H9 (cell line): ENCODE results near the gene ASCC3. TPM values are rescaled to one million over a fixed set of nuclear protein-coding genes. Genes with fewer than 3 reads are reported as not detected.

Source experiments
- DNase-seq: peaks from one replicate; pipeline ENCODE4 v3.0.0-alpha.2; 2017
- H2AFZ ChIP-seq: one replicate; pipeline ENCODE4 v1.6.1; 2013; ENCODE audit warnings: mild to moderate bottlenecking, low read length, control low read depth, moderate library complexity
- H2AK5ac ChIP-seq: 2 replicates; pipeline ENCODE4 v1.6.1; 2013; ENCODE audit warnings: low read length, control low read depth, mixed read lengths; ENCODE audit not compliant: insufficient read length
- H2BK120ac ChIP-seq: one replicate; pipeline ENCODE4 v1.6.1; 2013; ENCODE audit warnings: low read depth, mild to moderate bottlenecking, low read length, control low read depth, inconsistent platforms; ENCODE audit not compliant: poor library complexity, severe bottlenecking
- H2BK12ac ChIP-seq: 2 replicates; pipeline ENCODE4 v1.6.1; 2013; ENCODE audit warnings: low read length, control low read depth, mixed read lengths, low read depth; ENCODE audit not compliant: insufficient read length
- H2BK15ac ChIP-seq: 2 replicates; pipeline ENCODE4 v1.6.1; 2013; ENCODE audit warnings: low read depth, low read length, control low read depth
- H2BK20ac ChIP-seq: one replicate; pipeline ENCODE4 v1.6.1; 2013; ENCODE audit warnings: low read depth, mild to moderate bottlenecking, low read length, control low read depth, inconsistent platforms; ENCODE audit not compliant: poor library complexity, severe bottlenecking
- H2BK5ac ChIP-seq: 2 replicates; pipeline ENCODE4 v1.6.1; 2013; ENCODE audit warnings: low read length, control low read depth, mixed read lengths; ENCODE audit not compliant: insufficient read length
- H3K14ac ChIP-seq: 2 replicates; pipeline ENCODE4 v1.6.1; 2013; ENCODE audit warnings: low read length, control low read depth; ENCODE audit not compliant: insufficient read depth
- H3K18ac ChIP-seq: 2 replicates; pipeline ENCODE4 v1.6.1; 2013; ENCODE audit warnings: low read depth, mild to moderate bottlenecking, mixed read lengths, low read length, control low read depth; ENCODE audit not compliant: insufficient read length
- H3K23ac ChIP-seq: 2 replicates; pipeline ENCODE4 v1.6.1; 2013; ENCODE audit warnings: low read length, control low read depth, mixed read lengths, low read depth; ENCODE audit not compliant: insufficient read length
- H3K23me2 ChIP-seq: 2 replicates; pipeline ENCODE4 v1.6.1; 2013; ENCODE audit warnings: low read depth, mild to moderate bottlenecking, mixed read lengths, low read length, control low read depth; ENCODE audit not compliant: insufficient read length, poor library complexity, severe bottlenecking
- H3K27ac ChIP-seq: 2 replicates; pipeline ENCODE4 v1.5.1; 2013; ENCODE audit warnings: low read length, control low read depth, mixed read lengths, low read depth; ENCODE audit not compliant: insufficient read length
- H3K27me3 ChIP-seq: 2 replicates; pipeline ENCODE4 v1.6.1; 2013; ENCODE audit warnings: low read length, control low read depth, inconsistent platforms; ENCODE audit not compliant: insufficient read depth
- H3K4ac ChIP-seq: 2 replicates; pipeline ENCODE4 v1.6.1; 2013; ENCODE audit warnings: low read depth, mild to moderate bottlenecking, control low read depth, inconsistent platforms, low read length, moderate library complexity
- H3K4me1 ChIP-seq: 2 replicates; pipeline ENCODE4 v1.6.1; 2013; ENCODE audit warnings: low read length, control low read depth, inconsistent platforms; ENCODE audit not compliant: insufficient read depth
- H3K4me2 ChIP-seq: 2 replicates; pipeline ENCODE4 v1.6.1; 2013; ENCODE audit warnings: low read length, control low read depth, mixed read lengths; ENCODE audit not compliant: insufficient read length, insufficient read depth
- H3K56ac ChIP-seq: 2 replicates; pipeline ENCODE4 v1.6.1; 2013; ENCODE audit warnings: low read depth, mild to moderate bottlenecking, mixed read lengths, low read length, control low read depth; ENCODE audit not compliant: insufficient read length
- H3K79me1 ChIP-seq: 2 replicates; pipeline ENCODE4 v1.6.1; 2013; ENCODE audit warnings: low read depth, mild to moderate bottlenecking, moderate library complexity, low read length, control low read depth, inconsistent platforms; ENCODE audit not compliant: insufficient read depth, poor library complexity, severe bottlenecking
- H3K79me2 ChIP-seq: 2 replicates; pipeline ENCODE4 v1.6.1; 2013; ENCODE audit warnings: low read length, control low read depth, inconsistent platforms; ENCODE audit not compliant: insufficient read depth
- H3K9ac ChIP-seq: 2 replicates; pipeline ENCODE4 v1.6.1; 2013; ENCODE audit warnings: low read length, control low read depth, mixed read lengths; ENCODE audit not compliant: insufficient read length; ENCODE audit errors: extremely low read depth
- H3K9me3 ChIP-seq: one replicate; pipeline ENCODE4 v1.6.1; 2013; ENCODE audit warnings: low read depth, low read length, inconsistent platforms; ENCODE audit not compliant: control insufficient read depth
- H3T11ph ChIP-seq: one replicate; pipeline ENCODE4 v1.6.1; 2013; ENCODE audit warnings: mild to moderate bottlenecking, low read length, control low read depth, inconsistent platforms
- H4K20me1 ChIP-seq: one replicate; pipeline ENCODE4 v1.6.1; 2013; ENCODE audit not compliant: control insufficient read depth, insufficient read length, insufficient read depth
- H4K5ac ChIP-seq: 2 replicates; pipeline ENCODE4 v1.6.1; 2013; ENCODE audit warnings: low read depth, mild to moderate bottlenecking, mixed read lengths, low read length, control low read depth; ENCODE audit not compliant: insufficient read length
- H4K8ac ChIP-seq: replicated peaks from 2 replicates; pipeline ENCODE4 v1.6.1; 2013; ENCODE audit warnings: low read length, control low read depth, mixed read lengths, low read depth; ENCODE audit not compliant: insufficient read length
- H4K91ac ChIP-seq: 2 replicates; pipeline ENCODE4 v1.6.1; 2013; ENCODE audit warnings: low read depth, mild to moderate bottlenecking, moderate library complexity, mixed read lengths, low read length, control low read depth; ENCODE audit not compliant: insufficient read length
- H3K27ac Mint-ChIP-seq, 3 experiments: 2 replicates in 2 of 3; 3 replicates in 1 of 3; pipeline ENCODE4 v1.8.0; 2020 to 2021; ENCODE audit warnings: mixed read lengths in 3 of 3, mild to moderate bottlenecking in 1 of 3, moderate library complexity in 1 of 3
- H3K27me3 Mint-ChIP-seq: 2 replicates; pipeline ENCODE4 v1.8.0; 2021; ENCODE audit warnings: low read depth, mild to moderate bottlenecking, moderate library complexity, mixed read lengths
- H3K36me3 Mint-ChIP-seq, 3 experiments: 2 replicates in 2 of 3; 3 replicates in 1 of 3; pipeline ENCODE4 v1.8.0; 2020 to 2021; ENCODE audit warnings: low read depth in 3 of 3, mixed read lengths in 3 of 3; ENCODE audit not compliant: insufficient read depth in 1 of 3
- H3K4me1 Mint-ChIP-seq, 2 experiments: 2 replicates each; pipeline ENCODE4 v1.8.0; 2020; ENCODE audit warnings: mixed read lengths in 2 of 2
- H3K4me3 Mint-ChIP-seq, 2 experiments: 2 replicates in 1 of 2; 3 replicates in 1 of 2; pipeline ENCODE4 v1.8.0; 2020 to 2021; ENCODE audit warnings: mild to moderate bottlenecking in 2 of 2, mixed read lengths in 2 of 2, moderate library complexity in 1 of 2
- H3K9me3 Mint-ChIP-seq, 2 experiments: 2 replicates in 1 of 2; 3 replicates in 1 of 2; pipeline ENCODE4 v1.8.0; 2020; ENCODE audit warnings: mild to moderate bottlenecking in 2 of 2, mixed read lengths in 2 of 2, moderate library complexity in 1 of 2
- WGBS: extraction: QIAGEN DNeasy Blood & Tissue Kit; methylation state at CpG from one replicate; pipeline ENCODE4 v1.1.7; 2013; ENCODE audit warnings: missing lambda C conversion rate, low lambda C conversion rate, mixed read lengths; ENCODE audit not compliant: insufficient read length; ENCODE audit errors: extremely low coverage; 5-methylcytosine and 5-hydroxymethylcytosine counted together
- total RNA-seq: library from RNA; stranded (reverse); gene quantifications from 2 replicates; pipeline ENCODE4 v1.2.1, GENCODE V29; 2021
- TF ChIP-seq, protein P1 (sequence below): fragments of 200-600 bp; sonication (generic); conservative IDR thresholded peaks from 3 replicates; pipeline ENCODE4 v1.8.0; 2021; ENCODE audit warnings: antibody characterized with exemption, mild to moderate bottlenecking

ASCC3 gene
- total RNA-seq, 1 experiment from 2014 or later: 63.8 TPM

GRCh38 chr6:100467129-100468015 is 413.8 kb downstream of the ASCC3 start:
- Histone ChIP-seq H3K9ac (no peak overlapping the region), H3K18ac (no peak overlapping the region), H2BK12ac (no peak overlapping the region), H3K4ac (no peak overlapping the region), H2BK120ac (no peak overlapping the region), H3K23ac (no peak overlapping the region), H4K91ac (no peak overlapping the region), H3K4me1 (peaks cover 3% of the 10 kb centered on the region; the same call in 1 of the 2 replicates), H3K14ac (no peak overlapping the region), H3K79me1 (no peaks in the 10 kb centered on the region), H2AFZ (no peak overlapping the region), H3K9me3 (no peaks in the 10 kb centered on the region), H3K27ac (no peak overlapping the region), H3K23me2 (peaks cover 12% of the 10 kb centered on the region), H4K8ac (no peak overlapping the region), H3K79me2 (no peaks in the 10 kb centered on the region), H4K20me1 (peaks cover 3% of the 10 kb centered on the region), H3K4me2 (peak overlapping the region; percentile 79), H3T11ph (no peak overlapping the region), H2BK20ac (no peak overlapping the region), H2BK5ac (no peak overlapping the region), H3K56ac (no peak overlapping the region), H3K27me3 (peaks cover 85% of the 10 kb centered on the region), H4K5ac (no peak overlapping the region), H2BK15ac (no peak overlapping the region), H2AK5ac (no peak overlapping the region)
- Mint-ChIP-seq H3K4me1 (peaks cover 31 to 53% of the 10 kb centered on the region in 2 experiments), H3K27ac (no peak overlapping the region), H3K4me3 (peak overlapping the region in 1 of 2 experiments; percentile 74; a peak in 3 of 5 replicates), H3K9me3 (peaks cover 0 to 6% of the 10 kb centered on the region in 2 experiments; a peak in 1 of 5 replicates), H3K36me3 (no peaks in the 10 kb centered on the region), H3K27me3 (no peaks in the 10 kb centered on the region; the same call in 1 of the 2 replicates)
- DNase-seq: peak; percentile 37
- no CpG with 5 or more reads among the region's 49 CpGs for WGBS
- TF ChIP-seq, protein P1, sequence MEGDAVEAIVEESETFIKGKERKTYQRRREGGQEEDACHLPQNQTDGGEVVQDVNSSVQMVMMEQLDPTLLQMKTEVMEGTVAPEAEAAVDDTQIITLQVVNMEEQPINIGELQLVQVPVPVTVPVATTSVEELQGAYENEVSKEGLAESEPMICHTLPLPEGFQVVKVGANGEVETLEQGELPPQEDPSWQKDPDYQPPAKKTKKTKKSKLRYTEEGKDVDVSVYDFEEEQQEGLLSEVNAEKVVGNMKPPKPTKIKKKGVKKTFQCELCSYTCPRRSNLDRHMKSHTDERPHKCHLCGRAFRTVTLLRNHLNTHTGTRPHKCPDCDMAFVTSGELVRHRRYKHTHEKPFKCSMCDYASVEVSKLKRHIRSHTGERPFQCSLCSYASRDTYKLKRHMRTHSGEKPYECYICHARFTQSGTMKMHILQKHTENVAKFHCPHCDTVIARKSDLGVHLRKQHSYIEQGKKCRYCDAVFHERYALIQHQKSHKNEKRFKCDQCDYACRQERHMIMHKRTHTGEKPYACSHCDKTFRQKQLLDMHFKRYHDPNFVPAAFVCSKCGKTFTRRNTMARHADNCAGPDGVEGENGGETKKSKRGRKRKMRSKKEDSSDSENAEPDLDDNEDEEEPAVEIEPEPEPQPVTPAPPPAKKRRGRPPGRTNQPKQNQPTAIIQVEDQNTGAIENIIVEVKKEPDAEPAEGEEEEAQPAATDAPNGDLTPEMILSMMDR: no peak
